Right lobe of liver (tissue), 6 donors: Measurements from ENCODE around the gene ALG3. TPM values are rescaled to one million over a fixed set of nuclear protein-coding genes. Genes with fewer than 3 reads are reported as not detected.

Experiments
- ATAC-seq, 4 donors: fragments of 200-7000 bp; cut with Tn5 transposase; one replicate each; pipeline ENCODE4 v1.9.1; 2020; ENCODE audit warnings: mild to moderate bottlenecking in 4 of 4, moderate library complexity in 4 of 4
- DNase-seq, 3 donors: peaks; one replicate each; pipeline ENCODE4 v3.0.0-alpha.2; 2020
- H3K27ac ChIP-seq, 3 donors: fragments of 200-600 bp; one replicate each; pipeline ENCODE4 v1.8.0; 2022
- H3K27me3 ChIP-seq, 2 donors: fragments of 200-600 bp; one replicate each; pipeline ENCODE4 v1.8.0; 2022
- H3K36me3 ChIP-seq, 4 donors: fragments of 200-600 bp; sonication (generic) in 1 of 4; one replicate each; pipeline versions ENCODE4 v1.5.1 to v1.8.0; 2017 to 2022; ENCODE audit warnings: control low read depth in 1 of 4
- H3K4me1 ChIP-seq, 4 donors: fragments of 200-600 bp; sonication (generic) in 1 of 4; one replicate each; pipeline versions ENCODE4 v1.5.1 to v1.8.0; 2017 to 2022; ENCODE audit warnings: control low read depth in 1 of 4
- H3K4me3 ChIP-seq, 3 donors: fragments of 200-600 bp; one replicate each; pipeline ENCODE4 v1.8.0; 2022
- H3K9me3 ChIP-seq, 4 donors: fragments of 200-600 bp; sonication (generic) in 1 of 4; one replicate each; pipeline versions ENCODE4 v1.5.1 to v1.8.0; 2017 to 2022; ENCODE audit warnings: control low read depth in 1 of 4
- CTCF ChIP-seq, 4 donors: fragments of 200-600 bp in 3 of 4; fragments of 450-650 bp in 1 of 4; IDR thresholded peaks; one replicate each; pipeline versions ENCODE4 v1.5.1 to v1.8.0; 2016 to 2022; ENCODE audit warnings: antibody characterized with exemption in 4 of 4, mild to moderate bottlenecking in 2 of 4
- POLR2A ChIP-seq: fragments of 450-650 bp; IDR thresholded peaks from one replicate; pipeline ENCODE4 v1.6.1; 2017; ENCODE audit warnings: antibody characterized with exemption, mild to moderate bottlenecking
- WGBS: methylation state at CpG from one replicate; pipeline ENCODE4 v1.1.6; 2018; ENCODE audit warnings: low coverage, low lambda C conversion rate; ENCODE audit not compliant: insufficient coverage; ENCODE audit errors: missing lambda C conversion rate; 5-methylcytosine and 5-hydroxymethylcytosine counted together
- intact Hi-C, 2 donors: fragments of 100-400 bp; cut with DNase I; formaldehyde crosslinking; loops; one replicate each; pipeline versions ENCODE4 v1.11.2 to v1.14.1; 2022
- total RNA-seq, 6 experiments: library from RNA; depleted of rRNA in 2 of 6; stranded (reverse); fragments of >200 nt in 2 of 6; fragmentation: NEBNext Ultra II Directional in 3 of 6; extraction: Animal tissue kit (Norgen Biotek cat#: 25700) in 3 of 6; gene quantifications; one replicate each; pipeline versions ENCODE4 v1.1.0 to v1.2.4, GENCODE V29; 2016 to 2023
- donor health status: DM: no; HTN: yes; CAD: no.
- donor health status: DM: no; HTN: no; CAD: no.
- donor health status: DM: no; HTN: no; CAD: no.
- donor health status: DM: no; HTN: yes; CAD: no.
- donor health status: DM: no; HTN: yes; CAD: no.

ALG3 gene
- total RNA-seq, 6 experiments from 2014 or later, result 29.3 to 130 (median 35.5) TPM

- no peak for DNase-seq
- Histone ChIP-seq H3K27me3 (peaks cover 0 to 24% of the 10 kb centered on the region in 2 donors), H3K4me1 (peaks cover 0 to 18% (median 3%) of the 10 kb centered on the region in 4 donors), H3K36me3 (no peaks in the 10 kb centered on the region), H3K9me3 (no peaks in the 10 kb centered on the region), H3K27ac (no peak overlapping the region), H3K4me3 (no peak overlapping the region)
- no peak for TF ChIP-seq CTCF (IDR thresholded peaks at IDR 0.05)
- no peak for TF ChIP-seq POLR2A
- 63% methylated on average over 7 of the region's 12 CpGs for WGBS
- intact Hi-C loops, result no loop called here
- no peak for ATAC-seq
These were observed 20.2 kb downstream of the ALG3 start for GRCh38 chr3:184228376-184229137.

GRCh38 chr3:184227481-184227935, 21.3 kb downstream of the ALG3 start:
- peak; percentile 65 to 85 (median 84) for TF ChIP-seq CTCF (IDR thresholded peaks at IDR 0.05)
- TF ChIP-seq POLR2A, result no peak
- ATAC-seq (peak; percentile 73 to 77 (median 74)), DNase-seq (peak in 1 of 3 donors; percentile 55)
- whole genome bisulfite sequencing, result 25% methylated on average over 1 of the region's 2 CpGs
- Histone ChIP-seq H3K9me3 (no peaks in the 10 kb centered on the region), H3K36me3 (no peaks in the 10 kb centered on the region), H3K27ac (no peak overlapping the region), H3K4me3 (no peak overlapping the region), H3K27me3 (peaks cover 0 to 24% of the 10 kb centered on the region in 2 donors), H3K4me1 (peaks cover 0 to 18% (median 3%) of the 10 kb centered on the region in 4 donors)
- intact Hi-C loops, result no loop called here

GRCh38 chr3:184223946-184224345, 24.8 kb downstream of the ALG3 start:
- Histone ChIP-seq H3K4me1 (no peaks in the 10 kb centered on the region), H3K9me3 (no peaks in the 10 kb centered on the region), H3K27me3 (no peaks in the 10 kb centered on the region), H3K4me3 (no peak overlapping the region), H3K27ac (no peak overlapping the region), H3K36me3 (no peaks in the 10 kb centered on the region)
- intact Hi-C loops, result no loop called here
- no peak for TF ChIP-seq CTCF (IDR thresholded peaks at IDR 0.05)
- no peak for TF ChIP-seq POLR2A
- no peak for ATAC-seq
- no peak for DNase-seq
- WGBS, result 75% methylated on average over 2 of the region's 3 CpGs

- H3K4me1 ChIP-seq, result no peaks in the 10 kb centered on the region
- intact Hi-C loops, result no loop called here
- TF ChIP-seq CTCF (IDR thresholded peaks at IDR 0.05), result no peak
- TF ChIP-seq POLR2A, result no peak
- DNase-seq, result no peak
- WGBS, result 62% methylated on average over 3 of the region's 3 CpGs
- H3K4me3 ChIP-seq, result no peak overlapping the region
- H3K27ac ChIP-seq, result no peak overlapping the region
- no peaks in the 10 kb centered on the region for H3K9me3 ChIP-seq
- no peak for ATAC-seq
- no peaks in the 10 kb centered on the region for H3K36me3 ChIP-seq
- no peaks in the 10 kb centered on the region for H3K27me3 ChIP-seq
These were observed 26.2 kb downstream of the ALG3 start for GRCh38 chr3:184222521-184222920.
